Right ventricle myocardium superior (tissue), 1 donor: Measurements from ENCODE around the gene LSAMP. TPM values are rescaled to one million over a fixed set of nuclear protein-coding genes. Genes with fewer than 3 reads are reported as not detected.
"Not testable (repeated sequence)": the region's sequence is repeated elsewhere in the genome, so short reads cannot be mapped to it uniquely, and the experiment has no call there.

Experiments
- ATAC-seq: fragments of 200-7000 bp; cut with Tn5 transposase; one replicate; pipeline ENCODE4 v1.9.1; 2020; ENCODE audit warnings: mild to moderate bottlenecking; ENCODE audit not compliant: poor library complexity
- DNase-seq: peaks from one replicate; pipeline ENCODE4 v3.0.0-alpha.2; 2020
- intact Hi-C: fragments of 100-400 bp; cut with DNase I; formaldehyde crosslinking; loops from one replicate; pipeline ENCODE4 v1.11.2; 2022
- total RNA-seq: library from RNA; stranded (reverse); fragmentation: NEBNext Ultra II Directional; extraction: Animal tissue kit (Norgen Biotek cat#: 25700); gene quantifications from one replicate; pipeline ENCODE4 v1.2.1, GENCODE V29; 2021
- donor health status: DM: no; HTN: yes; CAD: no; lungs with severe emphysema.

LSAMP gene
- total RNA-seq, 1 donor from 2014 or later = 5.2 TPM

DNA sequence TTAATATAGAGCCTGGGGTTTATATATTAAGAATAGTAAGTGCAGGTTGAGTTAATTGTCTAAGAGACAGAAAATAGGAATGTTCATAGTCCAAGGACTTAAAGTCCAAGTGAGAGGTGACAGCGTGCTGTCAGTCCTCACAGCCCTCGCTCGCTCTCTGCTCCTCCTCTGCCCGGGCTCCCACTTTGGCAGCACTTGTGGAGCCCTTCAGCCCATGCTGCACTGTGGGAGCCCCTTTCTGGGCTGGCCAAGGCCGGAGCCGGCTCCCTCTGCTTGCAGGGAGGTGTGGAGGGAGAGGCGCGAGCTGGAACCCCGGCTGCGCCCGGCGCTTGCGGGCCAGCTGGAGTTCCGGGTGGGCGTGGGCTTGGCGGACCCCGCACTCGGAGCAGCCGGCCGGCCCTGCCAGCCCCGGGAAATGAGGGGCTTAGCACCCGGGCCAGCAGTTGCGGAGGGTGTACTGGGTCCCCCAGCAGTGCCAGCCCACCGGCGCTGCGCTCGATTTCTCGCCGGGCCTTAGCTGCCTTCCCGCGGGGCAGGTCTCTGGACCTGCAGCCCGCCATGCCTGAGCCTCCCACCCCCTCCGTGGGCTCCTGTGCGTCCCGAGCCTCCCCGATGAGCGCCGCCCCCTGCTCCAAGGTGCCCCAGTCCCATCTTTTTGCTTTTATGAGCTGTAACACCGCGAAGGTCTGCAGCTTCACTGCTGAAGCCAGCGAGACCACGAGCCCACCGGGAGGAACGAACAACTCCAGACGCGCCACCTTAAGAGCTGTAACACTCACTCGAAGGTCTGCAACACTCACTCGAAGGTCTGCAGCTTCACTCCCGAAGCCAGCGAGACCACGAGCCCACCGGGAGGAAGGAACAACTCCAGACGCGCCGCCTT lies 653.8 kb downstream of the LSAMP start:
- DNase-seq, ATAC-seq, intact Hi-C loops: not testable (repeated sequence)

DNA sequence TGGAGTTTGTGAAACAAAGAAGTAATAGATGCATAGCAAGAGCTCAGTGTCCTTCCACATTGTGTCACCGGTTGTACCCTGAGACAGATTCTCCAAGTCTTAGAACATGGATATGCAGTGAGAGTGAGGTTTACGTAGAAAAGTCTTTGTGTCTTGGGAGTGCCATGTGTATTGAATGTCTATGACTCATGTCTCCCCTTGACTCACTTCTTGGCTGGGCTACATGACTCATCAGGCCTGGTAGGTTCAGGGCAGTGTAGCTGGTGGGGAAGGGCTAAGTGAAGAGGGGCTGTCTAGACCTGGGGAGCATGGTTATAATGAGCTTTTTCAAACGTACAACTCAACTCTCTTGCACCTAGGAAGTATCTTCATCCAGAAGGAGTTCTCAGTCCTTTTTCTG lies 654.5 kb downstream of the LSAMP start:
- DNase-seq (no peak), ATAC-seq (no peak)
- intact Hi-C loops = no loop called here

- intact Hi-C loops = loop anchor here (10.0 kb wide), 1 partner anchor 575 kb away; no protein-coding TSS in a partner anchor
- ATAC-seq (no peak), DNase-seq (no peak)
Measured at GRCh38 chr3:115789481-115789880, 655.8 kb downstream of the LSAMP start.

- no peak for ATAC-seq
- intact Hi-C loops = loop anchor here (10.0 kb wide), 1 partner anchor 574 kb away; no protein-coding TSS in a partner anchor
- no peak for DNase-seq
Measured at GRCh38 chr3:115788921-115789470, 656.3 kb downstream of the LSAMP start.

DNA sequence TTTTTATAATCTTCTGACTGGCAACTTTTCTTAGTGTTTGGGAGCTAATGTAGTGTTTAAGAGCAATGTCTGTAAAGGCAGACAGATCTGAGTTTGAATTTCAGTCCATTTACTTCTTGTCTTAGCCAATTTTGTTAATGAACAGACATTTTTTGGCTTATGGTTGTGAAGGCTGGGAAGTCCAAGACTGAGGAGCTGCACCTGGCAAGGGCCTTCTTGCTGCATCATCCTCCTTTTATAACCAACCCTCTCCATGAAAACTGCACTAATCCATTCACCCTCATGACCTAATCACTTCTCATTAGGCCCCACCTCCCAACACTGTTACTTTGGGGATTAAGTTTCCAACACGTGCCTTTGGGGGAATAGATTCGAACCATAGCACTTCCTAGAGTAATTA lies 657.5 kb downstream of the LSAMP start:
- no peak for DNase-seq
- intact Hi-C loops = loop anchor here (10.0 kb wide), 1 partner anchor 573 kb away; no protein-coding TSS in a partner anchor
- no peak for ATAC-seq

GRCh38 chr3:115785782-115786181 lies 659.5 kb downstream of the LSAMP start:
- ATAC-seq (no peak), DNase-seq (no peak)
- intact Hi-C loops = loop anchor here (10.0 kb wide), 1 partner anchor 571 kb away; no protein-coding TSS in a partner anchor

- intact Hi-C loops = loop anchor here (10.0 kb wide), 1 partner anchor 570 kb away; no protein-coding TSS in a partner anchor
- no peak for DNase-seq
Measured at GRCh38 chr3:115784739-115785536, 660.3 kb downstream of the LSAMP start.

GRCh38 chr3:115783938-115784738 lies 661.1 kb downstream of the LSAMP start:
- intact Hi-C loops = loop anchor here (10.0 kb wide), 1 partner anchor 569 kb away; no protein-coding TSS in a partner anchor
- peak; percentile 94 for DNase-seq
- peak; percentile 97 for ATAC-seq

More at GRCh38 chr3:115784739-115785536, 660.3 kb downstream of the LSAMP start:
- ATAC-seq = no peak

- not testable (repeated sequence) for ATAC-seq, DNase-seq
Measured at GRCh38 chr3:115783426-115783825, 661.9 kb downstream of the LSAMP start.

GRCh38 chr3:115779011-115779410 lies 666.3 kb downstream of the LSAMP start:
- intact Hi-C loops = no loop called here
- no peak for DNase-seq
- ATAC-seq = no peak

More at GRCh38 chr3:115783426-115783825, 661.9 kb downstream of the LSAMP start:
- intact Hi-C loops = loop anchor here (10.0 kb wide), 1 partner anchor 569 kb away; no protein-coding TSS in a partner anchor

DNA sequence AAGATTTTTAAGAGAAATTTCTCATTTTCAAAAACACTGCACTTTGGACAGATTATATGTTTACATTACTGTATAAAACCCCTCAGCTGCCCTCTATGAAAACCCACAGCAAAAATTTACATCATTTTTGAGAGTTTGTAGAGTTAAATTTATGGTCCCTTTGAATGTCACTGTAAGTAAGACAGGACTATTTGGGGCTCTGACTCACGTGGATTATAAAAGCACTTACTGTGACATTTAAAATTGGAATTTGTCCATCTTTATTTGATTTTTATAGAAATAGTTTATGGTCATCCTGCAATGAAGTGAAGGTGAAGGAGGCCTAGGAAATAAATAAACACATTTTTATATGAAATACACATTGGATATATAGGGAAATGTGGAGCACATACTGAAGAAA lies 672.3 kb downstream of the LSAMP start:
- DNase-seq (no peak), ATAC-seq (no peak)
- intact Hi-C loops = no loop called here

- DNase-seq (no peak), ATAC-seq (no peak)
- intact Hi-C loops = no loop called here
Measured at GRCh38 chr3:115768661-115769060, 676.6 kb downstream of the LSAMP start.

- intact Hi-C loops = no loop called here
- ATAC-seq = no peak
- no peak for DNase-seq
Measured at GRCh38 chr3:115766587-115767482, 678.5 kb downstream of the LSAMP start.

DNA sequence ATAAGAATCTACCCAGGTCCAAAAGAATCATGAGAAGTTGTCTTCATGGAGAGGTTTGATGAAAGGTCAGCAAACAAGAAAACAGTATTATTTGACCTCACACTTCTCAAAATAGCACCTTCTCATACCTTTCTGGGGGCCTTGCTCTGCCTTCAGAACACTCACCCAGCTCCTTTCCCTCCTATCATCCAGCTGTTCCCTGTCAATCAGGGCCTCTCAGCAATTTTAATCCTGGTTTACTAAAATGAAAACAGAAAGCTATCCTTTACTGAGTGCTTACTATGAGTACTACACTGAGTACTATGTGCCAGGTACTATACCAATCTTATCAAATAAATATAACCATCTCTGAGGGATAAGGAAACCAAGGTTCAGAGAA lies 683.4 kb downstream of the LSAMP start:
- DNase-seq (no peak), ATAC-seq (no peak)
- intact Hi-C loops = no loop called here

GRCh38 chr3:115760716-115761115 lies 684.6 kb downstream of the LSAMP start:
- ATAC-seq (no peak), DNase-seq (no peak)
- intact Hi-C loops = no loop called here

DNA sequence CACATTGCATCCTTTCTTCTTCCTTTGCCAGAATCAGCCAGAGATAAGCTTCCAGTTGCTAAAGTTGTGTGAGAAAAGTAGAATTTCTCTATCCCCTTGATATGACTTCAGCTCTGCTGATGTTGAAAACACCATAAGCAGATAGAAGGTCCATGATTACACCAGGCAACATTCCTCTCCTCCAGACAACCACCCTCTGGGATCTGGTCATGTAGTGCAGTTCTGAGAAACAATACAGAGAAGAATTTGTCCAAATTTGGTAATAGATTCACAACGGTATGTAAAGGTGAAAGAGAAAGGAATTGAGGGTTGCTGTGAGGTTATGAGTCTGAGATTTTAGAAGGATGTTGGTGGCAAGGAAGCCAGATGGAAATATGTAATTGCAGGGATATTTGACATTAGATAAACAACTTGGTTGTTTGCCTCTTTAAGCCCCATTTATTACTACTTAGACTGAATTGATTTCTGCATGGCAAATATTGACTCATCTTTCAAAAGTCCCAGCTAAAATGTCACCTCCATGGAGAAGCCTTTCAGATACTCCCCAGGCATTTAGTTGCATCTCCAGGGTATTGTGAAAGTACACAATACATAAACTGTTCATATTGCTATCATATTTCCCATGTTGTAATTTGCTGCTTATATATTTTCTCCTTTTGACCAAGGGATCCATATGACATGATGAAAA lies 687.1 kb downstream of the LSAMP start:
- no peak for DNase-seq
- intact Hi-C loops = no loop called here
- ATAC-seq = no peak

- ATAC-seq, DNase-seq, intact Hi-C loops: not testable (repeated sequence)
Measured at GRCh38 chr3:115752978-115753377, 692.3 kb downstream of the LSAMP start.
